Measurements from ENCODE around the gene FAR2.

- TF ChIP-seq YY1 (IDR thresholded peaks at IDR 0.05) (no peak), CTCF (IDR thresholded peaks at IDR 0.05; ENCODE audit: low read depth, low read length, missing input control) (no peak), SP1 (IDR thresholded peaks at IDR 0.05) (no peak)
Observed at GRCh38 chr12:29157486-29157946, 8.4 kb downstream of the FAR2 start.
